Measurements from ENCODE around the gene LMAN1L. TPM values are rescaled to one million over a fixed set of nuclear protein-coding genes. Genes with fewer than 3 reads are reported as not detected.
"Not testable (repeated sequence)": the region's sequence is repeated elsewhere in the genome, so short reads cannot be mapped to it uniquely, and the experiment has no call there.

LMAN1L gene
- total RNA-seq, 2 experiments from 2014 or later = 0.56 to 0.93 TPM

DNA sequence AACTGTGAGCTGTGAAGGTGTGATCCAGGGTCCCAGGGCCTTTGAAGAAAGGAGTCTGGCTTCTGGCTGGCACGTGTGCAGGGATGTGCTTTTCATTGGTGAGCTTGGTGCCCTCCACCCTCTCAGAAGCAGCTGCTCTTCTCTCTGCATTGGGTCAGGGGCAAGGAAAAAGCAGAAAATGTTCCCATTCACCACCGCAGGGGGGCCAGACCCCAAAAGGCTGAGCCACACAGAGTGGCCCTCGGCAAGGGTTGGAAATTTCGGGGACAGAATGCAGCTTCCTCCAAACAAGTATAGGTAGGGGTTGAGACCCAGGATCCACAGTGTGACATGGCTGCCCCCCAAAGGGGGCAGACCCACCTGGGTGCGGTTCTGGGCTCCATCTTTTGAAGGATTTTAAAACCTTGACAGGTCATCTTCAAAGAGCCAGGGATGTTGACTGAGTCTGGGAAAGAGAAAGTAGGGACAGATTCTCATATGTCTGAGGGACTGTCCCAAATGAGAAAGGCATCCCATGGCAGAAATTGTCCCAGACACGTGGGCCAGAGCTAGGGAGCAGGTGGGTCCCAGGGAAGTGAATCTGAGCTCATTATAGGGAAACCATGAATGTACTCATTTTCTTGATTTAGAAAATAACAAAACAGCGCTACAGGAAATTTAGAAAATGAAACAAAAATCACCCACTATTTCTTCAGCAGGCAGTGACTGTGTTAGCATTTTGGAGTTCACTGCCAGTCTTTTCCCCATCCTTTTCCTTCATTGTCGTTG, 28.0 kb upstream of the LMAN1L start:
- ChIA-PET CTCF (interaction anchor here (0.9 to 9.5 kb wide), 6 partner anchors 11 to 74 kb away, joined by 3 to 231 read pairs (median 5); partner anchors contain the start of gene ULK3), POLR2A (interaction anchor here (1.3 to 33.5 kb wide), 6 partner anchors 5 to 172 kb away, joined by 3 to 925 read pairs (median 5); partner anchors contain the start of genes CLK3, CSK and RPP25)
- Mint-ChIP-seq H3K4me3 (peak overlapping the region; percentile 90), H3K4me1 (ENCODE audit: low read depth) (peaks cover 64% of the 10 kb centered on the region), H3K9me3 (no peaks in the 10 kb centered on the region), H3K27ac (peak overlapping the region; percentile 94), H3K27me3 (no peaks in the 10 kb centered on the region), H3K36me3 (ENCODE audit: low read depth) (peaks cover 43% of the 10 kb centered on the region)
- ATAC-seq (ENCODE audit: poor library complexity) = no peak
- intact Hi-C loops (cut with DNase I, micrococcal nuclease) = loop anchor here (5.0 to 10.0 kb wide), 6 partner anchors 58 to 790 kb away; partner anchors contain the start of genes C15orf39 (in 2 of the 2), ARID3B (in 1 of the 2), COX5A (in 1 of the 2) and PML (in 1 of the 2)
- Histone ChIP-seq H3K27ac (ENCODE audit: low read depth in 1 of 2, low read length in 2 of 2) (peak overlapping the region; percentile 69 to 93), H3K27me3 (ENCODE audit: control insufficient read depth in 1 of 2, insufficient read depth in 2 of 2, low read length in 2 of 2) (no peaks in the 10 kb centered on the region), H3K4me1 (ENCODE audit: insufficient read depth, low read length) (peaks cover 88% of the 10 kb centered on the region), H3K4me3 (ENCODE audit: low read length) (peak overlapping the region; percentile 100), H3K9me3 (ENCODE audit: control insufficient read depth in 1 of 2, insufficient read depth in 1 of 2, low read length in 2 of 2) (no peaks in the 10 kb centered on the region), H3K36me3 (ENCODE audit: insufficient read depth, low read length) (peaks cover 27% of the 10 kb centered on the region)
- DNase-seq = peak in 1 of 14 experiments; percentile 25
- TF ChIP-seq, protein P1, sequence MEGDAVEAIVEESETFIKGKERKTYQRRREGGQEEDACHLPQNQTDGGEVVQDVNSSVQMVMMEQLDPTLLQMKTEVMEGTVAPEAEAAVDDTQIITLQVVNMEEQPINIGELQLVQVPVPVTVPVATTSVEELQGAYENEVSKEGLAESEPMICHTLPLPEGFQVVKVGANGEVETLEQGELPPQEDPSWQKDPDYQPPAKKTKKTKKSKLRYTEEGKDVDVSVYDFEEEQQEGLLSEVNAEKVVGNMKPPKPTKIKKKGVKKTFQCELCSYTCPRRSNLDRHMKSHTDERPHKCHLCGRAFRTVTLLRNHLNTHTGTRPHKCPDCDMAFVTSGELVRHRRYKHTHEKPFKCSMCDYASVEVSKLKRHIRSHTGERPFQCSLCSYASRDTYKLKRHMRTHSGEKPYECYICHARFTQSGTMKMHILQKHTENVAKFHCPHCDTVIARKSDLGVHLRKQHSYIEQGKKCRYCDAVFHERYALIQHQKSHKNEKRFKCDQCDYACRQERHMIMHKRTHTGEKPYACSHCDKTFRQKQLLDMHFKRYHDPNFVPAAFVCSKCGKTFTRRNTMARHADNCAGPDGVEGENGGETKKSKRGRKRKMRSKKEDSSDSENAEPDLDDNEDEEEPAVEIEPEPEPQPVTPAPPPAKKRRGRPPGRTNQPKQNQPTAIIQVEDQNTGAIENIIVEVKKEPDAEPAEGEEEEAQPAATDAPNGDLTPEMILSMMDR (IDR thresholded peaks at IDR 0.05) = no peak

DNA sequence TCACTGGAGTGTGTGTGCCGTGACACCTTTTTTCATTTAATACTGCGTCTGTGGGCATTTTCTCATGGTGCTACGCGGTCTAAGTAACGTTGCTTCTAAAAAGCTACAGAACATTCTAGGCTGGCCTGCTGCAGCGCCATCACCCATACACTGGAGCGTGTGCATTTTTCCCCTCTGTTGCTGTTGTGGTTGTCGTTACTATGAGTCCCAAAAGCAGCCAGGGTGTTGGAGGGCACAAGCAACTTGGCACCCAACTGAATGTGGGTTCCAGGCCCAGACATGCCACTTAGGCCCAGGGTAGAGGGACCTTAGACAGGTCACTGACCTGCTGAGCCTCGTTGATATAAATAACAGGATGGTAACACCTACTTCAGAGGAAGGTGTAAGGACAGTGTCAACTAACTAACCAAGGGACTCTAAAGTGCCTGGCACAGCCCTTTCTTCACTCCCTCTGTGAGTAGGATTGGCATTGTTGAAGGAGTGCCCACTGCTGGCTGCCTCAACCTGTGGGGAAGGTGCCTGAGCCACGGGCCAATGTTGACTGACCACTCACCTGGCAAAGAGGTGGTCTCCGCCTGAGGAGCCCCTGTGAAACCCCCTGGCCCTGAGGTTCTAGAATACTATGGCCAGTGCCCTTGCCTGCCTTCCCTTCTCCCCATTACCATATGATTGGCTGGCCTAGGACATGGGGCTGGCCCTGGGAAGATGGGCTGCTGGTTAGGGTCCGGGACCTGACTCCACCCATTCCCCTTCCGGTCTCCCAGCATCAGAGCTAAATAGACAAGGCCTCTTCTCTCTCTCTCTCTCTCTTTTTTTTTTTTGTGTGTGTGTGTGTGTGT, 27.2 kb upstream of the LMAN1L start:
- Histone ChIP-seq H3K36me3 (ENCODE audit: insufficient read depth, low read length) (peaks cover 35% of the 10 kb centered on the region), H3K27me3 (ENCODE audit: control insufficient read depth in 1 of 2, insufficient read depth in 2 of 2, low read length in 2 of 2) (no peaks in the 10 kb centered on the region), H3K4me3 (ENCODE audit: low read length) (peak overlapping the region; percentile 100), H3K27ac (ENCODE audit: low read depth in 1 of 2, low read length in 2 of 2) (peak overlapping the region; percentile 69 to 93), H3K4me1 (ENCODE audit: insufficient read depth, low read length) (peaks cover 88% of the 10 kb centered on the region), H3K9me3 (ENCODE audit: control insufficient read depth in 1 of 2, insufficient read depth in 1 of 2, low read length in 2 of 2) (no peaks in the 10 kb centered on the region)
- ChIA-PET POLR2A (interaction anchor here (1.4 to 33.5 kb wide), 3 partner anchors 6 to 164 kb away, joined by 3 to 925 read pairs (median 925); partner anchors contain the start of gene CSK), CTCF (interaction anchor here (1.0 to 9.5 kb wide), 5 partner anchors 11 to 74 kb away, joined by 3 to 231 read pairs (median 5); partner anchors contain the start of gene ULK3)
- no peak for ATAC-seq (ENCODE audit: poor library complexity)
- peak in 7 of 14 experiments; percentile 36 to 81 (median 47) for DNase-seq
- H3K4me3 Mint-ChIP-seq = peak overlapping the region; percentile 90
- H3K27ac Mint-ChIP-seq = peak overlapping the region; percentile 94
- intact Hi-C loops (cut with DNase I, micrococcal nuclease) = loop anchor here (5.0 to 10.0 kb wide), 5 partner anchors 57 to 791 kb away; partner anchors contain the start of genes C15orf39 (in 2 of the 2), ARID3B (in 1 of the 2), PML (in 1 of the 2) and STOML1 (in 1 of the 2)
- H3K36me3 Mint-ChIP-seq (ENCODE audit: low read depth) = peaks cover 45% of the 10 kb centered on the region
- H3K27me3 Mint-ChIP-seq = no peaks in the 10 kb centered on the region
- TF ChIP-seq, protein P1 (IDR thresholded peaks at IDR 0.05) = no peak
- H3K4me1 Mint-ChIP-seq (ENCODE audit: low read depth) = peaks cover 62% of the 10 kb centered on the region
- no peaks in the 10 kb centered on the region for H3K9me3 Mint-ChIP-seq

DNA sequence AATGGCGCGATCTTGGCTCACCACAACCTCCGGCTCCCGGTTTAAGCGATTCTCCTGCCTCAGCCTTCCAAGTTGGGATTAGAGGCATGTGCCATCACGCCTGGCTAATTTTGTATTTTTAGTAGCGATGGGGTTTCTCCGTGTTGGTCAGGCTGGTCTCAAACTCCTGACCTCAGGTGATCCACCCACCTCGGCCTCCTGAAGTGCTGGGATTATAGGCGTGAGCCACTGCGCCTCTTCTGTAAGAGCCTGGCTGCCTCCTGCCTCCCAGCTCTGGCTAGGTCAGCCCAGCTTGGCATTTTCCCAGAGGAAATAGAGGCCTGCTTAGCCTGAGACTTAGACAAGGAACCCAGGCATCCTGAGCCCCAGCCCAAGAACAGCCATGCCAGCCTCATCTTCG, 26.6 kb upstream of the LMAN1L start:
- not testable (repeated sequence) for H3K27me3 ChIP-seq (ENCODE audit: control insufficient read depth in 1 of 2, insufficient read depth in 2 of 2, low read length in 2 of 2); H3K27me3 Mint-ChIP-seq; H3K9me3 Mint-ChIP-seq; DNase-seq; H3K9me3 ChIP-seq (ENCODE audit: control insufficient read depth in 1 of 2, insufficient read depth in 1 of 2, low read length in 2 of 2); ATAC-seq (ENCODE audit: poor library complexity)
- Mint-ChIP-seq H3K27ac (peak overlapping the region; percentile 94), H3K4me1 (ENCODE audit: low read depth) (peaks cover 62% of the 10 kb centered on the region), H3K4me3 (peak overlapping the region; percentile 90), H3K36me3 (ENCODE audit: low read depth) (peaks cover 45% of the 10 kb centered on the region)
- ChIA-PET CTCF (interaction anchor here (2.1 to 2.7 kb wide), 2 partner anchors 8 to 17 kb away, joined by 5 to 64 read pairs; no protein-coding TSS in a partner anchor), POLR2A (interaction anchor here (1.2 to 33.5 kb wide), 4 partner anchors 7 to 170 kb away, joined by 4 to 925 read pairs (median 476); partner anchors contain the start of genes CLK3 and CSK)
- Histone ChIP-seq H3K27ac (ENCODE audit: low read depth in 1 of 2, low read length in 2 of 2) (peak overlapping the region; percentile 69 to 93), H3K36me3 (ENCODE audit: insufficient read depth, low read length) (peaks cover 41% of the 10 kb centered on the region), H3K4me1 (ENCODE audit: insufficient read depth, low read length) (peaks cover 87% of the 10 kb centered on the region), H3K4me3 (ENCODE audit: low read length) (peak overlapping the region; percentile 100)
- intact Hi-C loops (cut with DNase I, micrococcal nuclease) = loop anchor here (5.0 to 10.0 kb wide), 5 partner anchors 56 to 791 kb away; partner anchors contain the start of genes C15orf39 (in 2 of the 2), ARID3B (in 1 of the 2), PML (in 1 of the 2) and STOML1 (in 1 of the 2)

All from CD4-positive, alpha-beta T cell (primary cell).